ENCODE results near the gene EHD4. TPM values are rescaled to one million over a fixed set of nuclear protein-coding genes. Genes with fewer than 3 reads are reported as not detected.

The EHD4 gene
- polyA plus RNA-seq, 3 donors: 12.8 to 16.0 (median 14.2) TPM

DNA sequence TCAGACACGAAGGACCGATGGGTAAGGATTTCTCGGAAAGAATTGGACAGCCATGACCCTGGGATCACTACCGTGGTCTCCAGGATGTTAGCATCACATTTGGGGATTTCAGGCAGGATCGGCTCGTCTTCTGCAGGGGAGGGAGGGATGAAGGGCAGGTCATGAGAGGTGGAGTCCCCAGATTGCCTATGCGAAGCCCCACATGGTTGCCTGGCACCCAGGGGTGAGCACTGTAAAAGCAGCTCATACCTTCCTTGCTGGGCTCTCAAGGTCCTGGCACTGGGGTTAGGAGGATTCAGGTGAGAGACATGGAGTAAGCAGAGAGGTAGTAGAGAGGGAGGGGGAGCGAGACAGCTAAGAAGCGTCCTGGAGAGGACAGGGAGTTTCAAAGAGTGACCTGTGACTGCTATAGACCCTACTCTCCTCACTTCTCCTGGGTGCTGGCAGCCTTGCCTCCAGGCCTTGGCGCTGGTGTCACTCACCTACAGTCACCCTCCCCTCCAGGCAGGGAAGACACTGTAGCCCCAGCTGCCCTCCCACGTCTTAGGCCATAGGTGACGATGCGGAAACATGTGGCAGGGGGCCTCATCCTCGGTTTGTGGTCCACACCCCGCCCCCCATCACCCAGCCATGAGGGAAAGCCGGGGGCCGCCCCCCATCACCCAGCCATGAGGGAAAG lies 15.0 kb upstream of the EHD4 start:
- WGBS (ENCODE audit: insufficient coverage): 71% methylated on average over 13 of the region's 17 CpGs
- no peaks in the 10 kb centered on the region for H3K9me3 Mint-ChIP-seq
- H3K36me3 Mint-ChIP-seq: no peaks in the 10 kb centered on the region
- intact Hi-C loops (cut with micrococcal nuclease): loop anchor here (5.0 to 10.0 kb wide), 4 partner anchors 70 to 150 kb away; no protein-coding TSS in a partner anchor
- H3K4me3 ChIP-seq (replicated peaks in 1 of 3; ENCODE audit: low read depth in 2 of 3, low read length in 3 of 3): no peak overlapping the region
- DNase-seq: no peak
- H3K4me1 Mint-ChIP-seq: peaks cover 4% of the 10 kb centered on the region
- no peaks in the 10 kb centered on the region for H3K36me3 ChIP-seq (replicated peaks in 1 of 2; ENCODE audit: control insufficient read depth in 1 of 2, insufficient read depth in 2 of 2, low read length in 2 of 2)
- no peak overlapping the region for H3K4me2 ChIP-seq (replicated peaks; ENCODE audit: extremely low read depth, low read length, poor library complexity, severe bottlenecking)
- peaks cover 1 to 8% (median 4%) of the 10 kb centered on the region in 3 donors for H3K27me3 Mint-ChIP-seq (ENCODE audit: low read depth in 3 of 3)
- no peak overlapping the region for H3K4me3 Mint-ChIP-seq
- H4K20me1 ChIP-seq (ENCODE audit: insufficient read depth, low read length): no peaks in the 10 kb centered on the region
- TF ChIP-seq, protein P1, sequence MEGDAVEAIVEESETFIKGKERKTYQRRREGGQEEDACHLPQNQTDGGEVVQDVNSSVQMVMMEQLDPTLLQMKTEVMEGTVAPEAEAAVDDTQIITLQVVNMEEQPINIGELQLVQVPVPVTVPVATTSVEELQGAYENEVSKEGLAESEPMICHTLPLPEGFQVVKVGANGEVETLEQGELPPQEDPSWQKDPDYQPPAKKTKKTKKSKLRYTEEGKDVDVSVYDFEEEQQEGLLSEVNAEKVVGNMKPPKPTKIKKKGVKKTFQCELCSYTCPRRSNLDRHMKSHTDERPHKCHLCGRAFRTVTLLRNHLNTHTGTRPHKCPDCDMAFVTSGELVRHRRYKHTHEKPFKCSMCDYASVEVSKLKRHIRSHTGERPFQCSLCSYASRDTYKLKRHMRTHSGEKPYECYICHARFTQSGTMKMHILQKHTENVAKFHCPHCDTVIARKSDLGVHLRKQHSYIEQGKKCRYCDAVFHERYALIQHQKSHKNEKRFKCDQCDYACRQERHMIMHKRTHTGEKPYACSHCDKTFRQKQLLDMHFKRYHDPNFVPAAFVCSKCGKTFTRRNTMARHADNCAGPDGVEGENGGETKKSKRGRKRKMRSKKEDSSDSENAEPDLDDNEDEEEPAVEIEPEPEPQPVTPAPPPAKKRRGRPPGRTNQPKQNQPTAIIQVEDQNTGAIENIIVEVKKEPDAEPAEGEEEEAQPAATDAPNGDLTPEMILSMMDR (IDR thresholded peaks at IDR 0.05): no peak
- no peaks in the 10 kb centered on the region for H3K27me3 ChIP-seq (ENCODE audit: control insufficient read depth in 2 of 2, insufficient read depth in 2 of 2, low read length in 2 of 2)
- no peaks in the 10 kb centered on the region for H3K79me2 ChIP-seq (ENCODE audit: insufficient read depth, low read length)
- H3K27ac ChIP-seq (ENCODE audit: low read depth in 1 of 2, low read length in 2 of 2): no peak overlapping the region
- no peaks in the 10 kb centered on the region for H3K4me1 ChIP-seq (ENCODE audit: control insufficient read depth in 1 of 2, insufficient read depth in 2 of 2, low read length in 2 of 2)
- H3K9me3 ChIP-seq (replicated peaks in 1 of 2; ENCODE audit: control insufficient read depth in 1 of 2, insufficient read depth in 1 of 2, low read length in 2 of 2): no peaks in the 10 kb centered on the region
- peak overlapping the region in 1 of 7 donors; percentile 18 for H3K27ac Mint-ChIP-seq
- H2AFZ ChIP-seq (ENCODE audit: insufficient read depth, low read depth, low read length, poor library complexity, severe bottlenecking): peak overlapping the region; percentile 13
- no peak overlapping the region for H3K9ac ChIP-seq (ENCODE audit: insufficient read depth, low read length, poor library complexity, severe bottlenecking)

DNA sequence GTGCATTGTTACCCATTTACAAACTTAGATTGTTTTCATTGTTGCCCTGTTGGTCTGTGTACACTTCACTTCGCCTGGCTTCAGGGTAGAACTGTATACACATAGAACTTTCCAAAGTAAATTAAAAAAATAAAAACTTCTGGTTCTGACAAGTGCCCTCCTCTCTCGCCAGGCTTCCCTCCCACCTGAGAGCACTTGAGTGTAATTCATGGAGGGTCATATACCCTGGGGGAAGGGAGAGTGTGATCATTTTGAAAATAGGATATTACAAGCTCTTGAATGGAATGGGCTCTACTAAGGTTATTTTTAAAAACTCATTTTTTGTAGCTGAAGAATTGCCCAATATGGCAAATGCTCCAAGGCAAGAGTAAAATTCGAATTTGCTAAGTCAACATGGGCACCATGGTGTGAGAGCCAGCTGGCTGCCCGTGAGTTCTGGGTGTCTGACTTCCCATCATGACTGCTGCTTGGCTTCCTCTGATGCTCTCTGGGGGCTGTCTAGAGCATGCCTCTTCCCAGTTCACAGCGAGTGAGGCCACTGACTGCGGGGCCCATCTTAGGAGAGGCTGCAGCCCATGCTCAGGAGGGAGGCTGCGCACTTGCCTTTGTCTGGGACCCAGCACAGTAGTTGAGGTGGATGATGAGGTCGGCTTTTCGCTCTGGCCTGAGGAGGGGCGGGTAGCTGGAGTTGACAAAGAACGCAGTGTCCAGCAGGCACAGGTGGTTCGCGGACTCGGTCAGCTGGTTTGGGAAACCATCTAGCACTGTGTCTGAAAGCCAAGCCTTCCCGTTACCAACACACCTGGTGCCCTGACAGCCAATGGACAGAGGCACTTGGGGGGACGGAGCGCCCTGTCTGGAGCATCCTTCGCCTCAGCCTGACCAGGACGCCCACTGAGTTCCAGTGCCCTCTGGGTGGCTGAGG lies 13.1 kb upstream of the EHD4 start:
- Histone ChIP-seq H3K79me2 (ENCODE audit: insufficient read depth, low read length) (no peaks in the 10 kb centered on the region), H4K20me1 (ENCODE audit: insufficient read depth, low read length) (no peaks in the 10 kb centered on the region), H3K4me2 (replicated peaks; ENCODE audit: extremely low read depth, low read length, poor library complexity, severe bottlenecking) (no peak overlapping the region), H3K36me3 (replicated peaks in 1 of 2; ENCODE audit: control insufficient read depth in 1 of 2, insufficient read depth in 2 of 2, low read length in 2 of 2) (no peaks in the 10 kb centered on the region), H3K27ac (ENCODE audit: low read depth in 1 of 2, low read length in 2 of 2) (no peak overlapping the region), H3K4me3 (replicated peaks in 1 of 3; ENCODE audit: low read depth in 2 of 3, low read length in 3 of 3) (no peak overlapping the region), H3K9ac (ENCODE audit: insufficient read depth, low read length, poor library complexity, severe bottlenecking) (no peak overlapping the region), H3K4me1 (ENCODE audit: control insufficient read depth in 1 of 2, insufficient read depth in 2 of 2, low read length in 2 of 2) (no peaks in the 10 kb centered on the region), H3K9me3 (replicated peaks in 1 of 2; ENCODE audit: control insufficient read depth in 1 of 2, insufficient read depth in 1 of 2, low read length in 2 of 2) (no peaks in the 10 kb centered on the region), H2AFZ (ENCODE audit: insufficient read depth, low read depth, low read length, poor library complexity, severe bottlenecking) (no peak overlapping the region), H3K27me3 (ENCODE audit: control insufficient read depth in 2 of 2, insufficient read depth in 2 of 2, low read length in 2 of 2) (no peaks in the 10 kb centered on the region)
- peaks cover 1 to 6% (median 5%) of the 10 kb centered on the region in 3 donors for H3K27me3 Mint-ChIP-seq (ENCODE audit: low read depth in 3 of 3)
- no peaks in the 10 kb centered on the region for H3K9me3 Mint-ChIP-seq
- no peaks in the 10 kb centered on the region for H3K36me3 Mint-ChIP-seq
- WGBS (ENCODE audit: insufficient coverage): 92% methylated on average over 13 of the region's 19 CpGs
- DNase-seq: no peak
- peak overlapping the region in 1 of 7 donors; percentile 37 for H3K27ac Mint-ChIP-seq
- peaks cover 13% of the 10 kb centered on the region for H3K4me1 Mint-ChIP-seq
- TF ChIP-seq, protein P1 (IDR thresholded peaks at IDR 0.05): no peak
- H3K4me3 Mint-ChIP-seq: no peak overlapping the region
- intact Hi-C loops (cut with micrococcal nuclease): loop anchor here (5.0 to 10.0 kb wide), 4 partner anchors 72 to 152 kb away; no protein-coding TSS in a partner anchor

Measured in CD14-positive monocyte (primary cell).